Astrocyte (in vitro differentiated cells and primary cell): ENCODE measurements around the gene DNAJC6. TPM values are rescaled to one million over a fixed set of nuclear protein-coding genes. Genes with fewer than 3 reads are reported as not detected.

Source experiments
- DNase-seq: peaks from one replicate; pipeline ENCODE4 v3.0.0-alpha.2; 2010; ENCODE audit warnings: low read depth
- FAIRE-seq: peaks from 2 replicates; lab custom pipeline; 2011; peaks lifted over from hg19 to GRCh38; lab: Jason Lieb, UNC
- H2AFZ ChIP-seq: 2 replicates; pipeline ENCODE4 v1.6.0; 2012; ENCODE audit warnings: low read depth, low read length, inconsistent platforms
- H3K27ac ChIP-seq: 2 replicates; pipeline ENCODE4 v1.5.1; 2011; ENCODE audit warnings: low read depth, low read length, inconsistent platforms
- H3K27me3 ChIP-seq: 2 replicates; pipeline ENCODE4 v1.6.0; 2011; ENCODE audit warnings: low read length, inconsistent platforms; ENCODE audit not compliant: insufficient read depth
- H3K36me3 ChIP-seq: 2 replicates; pipeline ENCODE4 v1.5.1; 2011; ENCODE audit warnings: low read length, inconsistent platforms; ENCODE audit not compliant: insufficient read depth
- H3K4me1 ChIP-seq: 2 replicates; pipeline ENCODE4 v1.5.1; 2011; ENCODE audit warnings: low read length, inconsistent platforms; ENCODE audit not compliant: insufficient read depth
- H3K4me2 ChIP-seq: 2 replicates; pipeline ENCODE4 v1.6.0; 2012; ENCODE audit warnings: low read length, inconsistent platforms
- H3K4me3 ChIP-seq: 2 replicates; pipeline ENCODE4 v1.5.1; 2011; ENCODE audit warnings: low read depth, mild to moderate bottlenecking, low read length, inconsistent platforms; ENCODE audit not compliant: insufficient read depth
- H3K79me2 ChIP-seq: 2 replicates; pipeline ENCODE4 v1.6.0; 2012; ENCODE audit warnings: mild to moderate bottlenecking, low read length, inconsistent platforms; ENCODE audit not compliant: insufficient read depth
- H3K9ac ChIP-seq: 2 replicates; pipeline ENCODE4 v1.6.0; 2012; ENCODE audit warnings: mild to moderate bottlenecking, low read length, inconsistent platforms
- H3K9me3 ChIP-seq: 2 replicates; pipeline ENCODE4 v1.5.1; 2012; ENCODE audit warnings: low read depth, mild to moderate bottlenecking, low read length, inconsistent platforms; ENCODE audit not compliant: insufficient read depth
- H4K20me1 ChIP-seq: 2 replicates; pipeline ENCODE4 v1.6.0; 2012; ENCODE audit warnings: low read length, inconsistent platforms; ENCODE audit not compliant: insufficient read depth
- H3K27ac Mint-ChIP-seq: one replicate; pipeline ENCODE4 v1.8.0; 2021; ENCODE audit warnings: mild to moderate bottlenecking, mixed read lengths; ENCODE audit not compliant: unreplicated experiment
- H3K27me3 Mint-ChIP-seq: one replicate; pipeline ENCODE4 v1.8.0; 2021; ENCODE audit warnings: low read depth, mixed read lengths; ENCODE audit not compliant: unreplicated experiment
- H3K36me3 Mint-ChIP-seq: one replicate; pipeline ENCODE4 v1.8.0; 2021; ENCODE audit warnings: low read depth, mixed read lengths; ENCODE audit not compliant: unreplicated experiment
- H3K4me1 Mint-ChIP-seq: one replicate; pipeline ENCODE4 v1.8.0; 2021; ENCODE audit warnings: low read depth, mixed read lengths; ENCODE audit not compliant: unreplicated experiment
- H3K4me3 Mint-ChIP-seq: one replicate; pipeline ENCODE4 v1.8.0; 2021; ENCODE audit warnings: mild to moderate bottlenecking, moderate library complexity, mixed read lengths; ENCODE audit not compliant: unreplicated experiment
- H3K9me3 Mint-ChIP-seq: one replicate; pipeline ENCODE4 v1.8.0; 2021; ENCODE audit warnings: mild to moderate bottlenecking, mixed read lengths; ENCODE audit not compliant: unreplicated experiment
- CTCF ChIP-seq: IDR thresholded peaks from 2 replicates; pipeline ENCODE4 v1.5.1; 2011; ENCODE audit warnings: low read depth, mild to moderate bottlenecking, inconsistent platforms, low read length, moderate library complexity; ENCODE audit not compliant: insufficient read depth
- EZH2 ChIP-seq: IDR thresholded peaks from 2 replicates; pipeline ENCODE4 v1.6.1; 2012; ENCODE audit warnings: mild to moderate bottlenecking, low read length, inconsistent platforms; ENCODE audit not compliant: insufficient read depth
- total RNA-seq: library from RNA; stranded (reverse); gene quantifications from 2 replicates; pipeline ENCODE4 v1.2.1, GENCODE V29; 2021

Gene DNAJC6
- total RNA-seq, 1 donor from 2014 or later, result 8.9 TPM

- Mint-ChIP-seq H3K4me3 (no peak overlapping the region), H3K27me3 (no peaks in the 10 kb centered on the region), H3K9me3 (peaks cover 3% of the 10 kb centered on the region), H3K27ac (no peak overlapping the region), H3K4me1 (peaks cover 11% of the 10 kb centered on the region), H3K36me3 (peaks cover 9% of the 10 kb centered on the region)
- Histone ChIP-seq H3K4me2 (no peak overlapping the region), H3K27me3 (no peaks in the 10 kb centered on the region), H4K20me1 (no peaks in the 10 kb centered on the region), H3K79me2 (no peaks in the 10 kb centered on the region), H3K9ac (no peak overlapping the region), H3K27ac (no peak overlapping the region), H3K4me1 (peaks cover 10% of the 10 kb centered on the region), H2AFZ (no peak overlapping the region), H3K36me3 (no peaks in the 10 kb centered on the region), H3K4me3 (no peak overlapping the region), H3K9me3 (no peaks in the 10 kb centered on the region)
- no peak for FAIRE-seq
- no peak for DNase-seq
- TF ChIP-seq CTCF (no peak), EZH2 (no peak)
These were observed 100.0 kb downstream of the DNAJC6 start for GRCh38 chr1:65409314-65409713.

- Histone ChIP-seq H3K4me1 (peaks cover 10% of the 10 kb centered on the region), H3K9ac (no peak overlapping the region), H3K27me3 (no peaks in the 10 kb centered on the region), H3K27ac (no peak overlapping the region), H3K4me3 (no peak overlapping the region), H2AFZ (no peak overlapping the region), H4K20me1 (no peaks in the 10 kb centered on the region), H3K36me3 (no peaks in the 10 kb centered on the region), H3K9me3 (no peaks in the 10 kb centered on the region), H3K79me2 (no peaks in the 10 kb centered on the region), H3K4me2 (no peak overlapping the region)
- FAIRE-seq (no peak), DNase-seq (no peak)
- Mint-ChIP-seq H3K36me3 (peaks cover 9% of the 10 kb centered on the region), H3K9me3 (peaks cover 3% of the 10 kb centered on the region), H3K27me3 (no peaks in the 10 kb centered on the region), H3K4me3 (no peak overlapping the region), H3K4me1 (peaks cover 11% of the 10 kb centered on the region), H3K27ac (no peak overlapping the region)
- no peak for TF ChIP-seq EZH2
- no peak for TF ChIP-seq CTCF
These were observed 100.5 kb downstream of the DNAJC6 start for GRCh38 chr1:65409816-65410326.

- no peak overlapping the region for H3K27ac Mint-ChIP-seq
- Histone ChIP-seq H3K9me3 (no peaks in the 10 kb centered on the region), H4K20me1 (no peaks in the 10 kb centered on the region), H3K4me3 (no peak overlapping the region), H3K27me3 (no peaks in the 10 kb centered on the region), H3K4me2 (no peak overlapping the region), H3K27ac (peak overlapping the region; percentile 7), H3K36me3 (no peaks in the 10 kb centered on the region), H3K79me2 (no peaks in the 10 kb centered on the region), H3K4me1 (peaks cover 10% of the 10 kb centered on the region), H3K9ac (no peak overlapping the region), H2AFZ (no peak overlapping the region)
- no peaks in the 10 kb centered on the region for H3K9me3 Mint-ChIP-seq
- no peaks in the 10 kb centered on the region for H3K27me3 Mint-ChIP-seq
- DNase-seq (no peak), FAIRE-seq (no peak)
- TF ChIP-seq EZH2, result no peak
- no peak for TF ChIP-seq CTCF
- peaks cover 12% of the 10 kb centered on the region for H3K4me1 Mint-ChIP-seq
- H3K36me3 Mint-ChIP-seq, result no peaks in the 10 kb centered on the region
- H3K4me3 Mint-ChIP-seq, result no peak overlapping the region
These were observed 103.1 kb downstream of the DNAJC6 start for GRCh38 chr1:65412256-65412983.
